HG03558 (cell line): ENCODE results near the gene KRT80.

Source experiments
- ATAC-seq: cut with Tn5 transposase; IDR thresholded peaks from one replicate; pipeline ENCODE4 v1.9.1; 2021; ENCODE audit warnings: moderate number of reproducible peaks; ENCODE audit not compliant: unreplicated experiment; ENCODE audit errors: extremely low read depth

Gene KRT80

GRCh38 chr12:52183544-52183910 lies 8.3 kb downstream of the KRT80 start:
- ATAC-seq: no peak

- ATAC-seq: no peak
Measured at GRCh38 chr12:52182898-52183543, 8.8 kb downstream of the KRT80 start.

GRCh38 chr12:52182384-52182783 lies 9.4 kb downstream of the KRT80 start:
- ATAC-seq: no peak

GRCh38 chr12:52181746-52182145 lies 10.1 kb downstream of the KRT80 start:
- ATAC-seq: no peak

- no peak for ATAC-seq
Measured at GRCh38 chr12:52180971-52181628, 10.7 kb downstream of the KRT80 start.

GRCh38 chr12:52179396-52179973 lies 12.3 kb downstream of the KRT80 start:
- ATAC-seq: no peak

- no peak for ATAC-seq
Measured at GRCh38 chr12:52178984-52179383, 12.8 kb downstream of the KRT80 start.

GRCh38 chr12:52178443-52178842 lies 13.4 kb downstream of the KRT80 start:
- ATAC-seq: no peak

- no peak for ATAC-seq
Measured at GRCh38 chr12:52175371-52176350, 16.2 kb downstream of the KRT80 start.

GRCh38 chr12:52173526-52173925 lies 18.3 kb downstream of the KRT80 start:
- ATAC-seq: no peak

GRCh38 chr12:52172956-52173355 lies 18.9 kb downstream of the KRT80 start:
- ATAC-seq: no peak

- ATAC-seq: no peak
Measured at GRCh38 chr12:52171950-52172512, 19.8 kb downstream of the KRT80 start.

- no peak for ATAC-seq
Measured at GRCh38 chr12:52170827-52171226, 21.0 kb downstream of the KRT80 start.

- ATAC-seq: no peak
Measured at GRCh38 chr12:52169886-52170285, 21.9 kb downstream of the KRT80 start.

- no peak for ATAC-seq
Measured at GRCh38 chr12:52168019-52168717, 23.6 kb downstream of the KRT80 start.

GRCh38 chr12:52167526-52167925 lies 24.3 kb downstream of the KRT80 start:
- ATAC-seq: no peak

- ATAC-seq: no peak
Measured at GRCh38 chr12:52166672-52167071, 25.1 kb downstream of the KRT80 start.

GRCh38 chr12:52165096-52165855 lies 26.5 kb downstream of the KRT80 start:
- no peak for ATAC-seq

- no peak for ATAC-seq
Measured at GRCh38 chr12:52164624-52165023, 27.2 kb downstream of the KRT80 start.
